ENCODE results near the gene GP1BA.

GP1BA gene

DNA sequence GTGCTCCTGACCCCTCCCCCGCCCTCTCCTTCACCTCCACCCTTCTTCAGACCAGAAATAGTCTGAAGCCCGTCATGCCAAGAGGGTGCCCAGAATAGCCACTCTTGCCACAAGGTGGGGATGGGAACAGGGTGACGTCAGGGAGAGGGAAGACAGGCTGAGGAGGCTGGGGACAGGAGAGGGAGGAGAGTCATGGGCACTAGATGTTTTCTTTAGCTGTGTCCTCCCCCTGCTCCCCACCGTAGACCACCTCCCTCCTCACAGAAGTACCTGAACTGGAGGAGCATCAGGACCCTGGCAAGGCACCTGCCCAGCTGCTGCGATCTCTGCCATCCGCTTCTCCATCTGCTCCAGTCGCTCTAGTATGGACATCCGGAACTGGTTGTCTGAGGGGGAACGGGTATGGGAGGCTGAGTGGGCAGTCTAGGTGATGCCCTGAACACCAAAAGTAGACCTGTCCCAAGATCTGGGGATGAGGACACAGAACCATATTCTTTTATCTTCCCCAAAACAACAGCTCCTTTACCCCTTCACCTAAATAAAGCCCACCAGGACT, 42.1 kb downstream of the GP1BA start:
- DNase-seq (ENCODE audit: low spot score) = no peak

DNA sequence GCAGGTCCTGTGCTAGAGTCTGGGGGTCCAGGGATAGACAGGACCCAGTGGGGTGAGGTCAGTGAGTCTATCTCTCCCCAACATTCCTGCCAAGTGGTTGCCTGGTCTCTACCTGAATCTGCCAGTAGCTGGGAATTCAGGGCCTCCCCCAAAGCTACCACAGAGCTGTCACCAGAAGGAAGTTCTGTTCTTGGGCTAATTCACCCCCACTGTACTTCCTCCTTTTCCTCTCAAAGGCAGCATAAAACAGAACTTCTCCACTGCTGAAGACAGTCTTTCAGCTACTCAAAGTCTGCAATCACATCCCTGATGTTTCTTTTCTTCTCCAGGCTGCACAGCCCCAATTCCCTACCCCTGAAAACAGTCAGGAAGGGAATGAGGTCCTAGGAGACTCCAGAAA, 46.6 kb downstream of the GP1BA start:
- no peak for DNase-seq (ENCODE audit: low spot score)

DNA sequence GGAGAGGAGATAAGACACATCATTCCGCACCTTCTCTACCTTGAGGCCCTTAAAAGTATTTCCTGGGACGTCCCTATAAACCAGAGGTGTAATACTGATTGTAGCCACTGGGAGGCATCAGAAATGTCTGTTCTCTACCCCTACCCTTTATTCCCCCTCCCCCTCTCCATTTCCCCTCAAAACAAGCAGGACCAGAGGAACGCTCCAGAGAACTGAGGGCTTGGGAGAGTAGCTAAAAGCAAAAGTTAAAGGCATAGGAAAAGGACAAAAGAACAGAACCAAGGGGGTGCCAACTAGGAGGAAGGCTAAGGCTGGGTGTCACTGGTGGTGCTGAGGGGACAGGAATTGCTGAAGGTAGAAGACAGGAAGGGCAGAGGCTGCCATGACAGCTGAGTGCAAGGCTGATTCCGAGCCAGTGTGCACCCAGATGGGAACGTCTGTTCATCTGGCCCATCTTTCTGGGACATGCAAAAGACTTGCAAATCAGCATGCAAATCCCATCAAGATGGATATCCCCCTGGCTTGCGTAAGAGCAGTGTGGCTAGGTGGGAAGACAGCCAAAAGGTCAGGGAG, 48.7 kb downstream of the GP1BA start:
- DNase-seq (ENCODE audit: low spot score) = peak; percentile 56

DNA sequence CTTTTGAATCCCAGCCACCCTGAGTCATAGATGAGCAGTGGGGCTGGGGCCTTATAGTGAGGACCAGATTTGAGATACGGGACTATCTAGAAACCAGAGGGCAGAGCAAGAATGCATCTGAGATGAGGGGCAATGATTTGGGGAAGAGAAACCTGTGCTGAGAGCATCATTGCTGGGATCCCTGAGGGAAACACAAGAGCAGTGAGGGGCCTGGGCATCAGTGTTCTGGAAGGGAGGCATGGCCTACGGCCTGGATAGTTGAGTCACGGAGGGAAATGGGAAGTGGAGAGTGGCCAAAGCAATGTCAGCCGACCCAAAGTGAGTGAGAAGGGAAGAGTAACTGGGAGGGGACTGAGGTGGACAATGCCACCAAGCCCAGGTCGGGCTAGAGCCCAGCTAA, 50.2 kb downstream of the GP1BA start:
- no peak for DNase-seq (ENCODE audit: low spot score)

Measured in COLO829 (cell line).